Bronchial epithelial cell (primary cell): ENCODE data around the gene ARRB1. TPM values are rescaled to one million over a fixed set of nuclear protein-coding genes. Genes with fewer than 3 reads are reported as not detected.

ENCODE experiments used
- DNase-seq: peaks from one replicate; pipeline ENCODE4 v3.0.0-alpha.2; 2010; ENCODE audit warnings: low read depth
- FAIRE-seq: peaks from 2 replicates; lab custom pipeline; 2011; peaks lifted over from hg19 to GRCh38; lab: Jason Lieb, UNC
- H3K27me3 ChIP-seq: 2 replicates; pipeline ENCODE4 v1.5.1; 2011; ENCODE audit warnings: low read length; ENCODE audit not compliant: control insufficient read depth, insufficient read depth
- H3K36me3 ChIP-seq: 2 replicates; pipeline ENCODE4 v1.5.1; 2011; ENCODE audit warnings: low read length; ENCODE audit not compliant: control insufficient read depth, insufficient read depth
- H3K4me3 ChIP-seq: 2 replicates; pipeline ENCODE4 v1.5.1; 2011; ENCODE audit warnings: mild to moderate bottlenecking, low read depth, low read length, control low read depth
- total RNA-seq: library from RNA; depleted of rRNA; stranded (reverse); fragments of >200 nt; gene quantifications from 2 replicates; pipeline ENCODE4 v1.2.1, GENCODE V29; 2014
- TF ChIP-seq, protein P1 (sequence below): IDR thresholded peaks from 2 replicates; pipeline ENCODE4 v1.5.1; 2011; ENCODE audit warnings: mild to moderate bottlenecking, moderate library complexity, low read length, control low read depth, inconsistent platforms; ENCODE audit not compliant: insufficient read depth, severe bottlenecking

ARRB1 gene
- total RNA-seq, 1 donor from 2014 or later: 0.26 TPM

DNA sequence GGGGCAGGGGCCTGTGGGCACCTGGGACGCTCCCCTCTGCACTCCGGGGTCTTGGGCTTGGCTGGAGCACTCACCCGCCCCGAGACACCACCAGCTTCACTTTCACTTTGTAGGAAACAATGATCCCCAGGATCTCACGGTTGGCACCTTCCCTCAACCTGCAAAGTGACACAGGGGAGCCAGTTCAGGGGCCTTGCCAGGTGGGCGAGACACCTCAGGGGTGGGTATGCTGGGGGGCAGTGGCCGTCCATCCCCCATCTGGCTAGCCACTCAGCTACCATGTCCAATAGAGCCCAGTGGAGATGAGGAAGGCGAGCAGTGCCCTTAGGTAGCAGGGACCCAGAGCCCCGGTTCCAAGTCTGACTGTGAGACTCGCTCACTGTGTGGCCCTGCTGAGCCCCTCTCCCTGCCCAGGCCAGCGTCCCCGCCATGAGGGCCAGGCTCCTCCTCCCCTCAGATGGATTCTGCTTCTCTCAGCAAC, 78.6 kb downstream of the ARRB1 start:
- FAIRE-seq (no peak), DNase-seq (no peak)
- no peak overlapping the region for H3K4me3 ChIP-seq
- H3K36me3 ChIP-seq: no peaks in the 10 kb centered on the region
- TF ChIP-seq, protein P1, sequence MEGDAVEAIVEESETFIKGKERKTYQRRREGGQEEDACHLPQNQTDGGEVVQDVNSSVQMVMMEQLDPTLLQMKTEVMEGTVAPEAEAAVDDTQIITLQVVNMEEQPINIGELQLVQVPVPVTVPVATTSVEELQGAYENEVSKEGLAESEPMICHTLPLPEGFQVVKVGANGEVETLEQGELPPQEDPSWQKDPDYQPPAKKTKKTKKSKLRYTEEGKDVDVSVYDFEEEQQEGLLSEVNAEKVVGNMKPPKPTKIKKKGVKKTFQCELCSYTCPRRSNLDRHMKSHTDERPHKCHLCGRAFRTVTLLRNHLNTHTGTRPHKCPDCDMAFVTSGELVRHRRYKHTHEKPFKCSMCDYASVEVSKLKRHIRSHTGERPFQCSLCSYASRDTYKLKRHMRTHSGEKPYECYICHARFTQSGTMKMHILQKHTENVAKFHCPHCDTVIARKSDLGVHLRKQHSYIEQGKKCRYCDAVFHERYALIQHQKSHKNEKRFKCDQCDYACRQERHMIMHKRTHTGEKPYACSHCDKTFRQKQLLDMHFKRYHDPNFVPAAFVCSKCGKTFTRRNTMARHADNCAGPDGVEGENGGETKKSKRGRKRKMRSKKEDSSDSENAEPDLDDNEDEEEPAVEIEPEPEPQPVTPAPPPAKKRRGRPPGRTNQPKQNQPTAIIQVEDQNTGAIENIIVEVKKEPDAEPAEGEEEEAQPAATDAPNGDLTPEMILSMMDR: no peak
- peaks cover 9% of the 10 kb centered on the region for H3K27me3 ChIP-seq

DNA sequence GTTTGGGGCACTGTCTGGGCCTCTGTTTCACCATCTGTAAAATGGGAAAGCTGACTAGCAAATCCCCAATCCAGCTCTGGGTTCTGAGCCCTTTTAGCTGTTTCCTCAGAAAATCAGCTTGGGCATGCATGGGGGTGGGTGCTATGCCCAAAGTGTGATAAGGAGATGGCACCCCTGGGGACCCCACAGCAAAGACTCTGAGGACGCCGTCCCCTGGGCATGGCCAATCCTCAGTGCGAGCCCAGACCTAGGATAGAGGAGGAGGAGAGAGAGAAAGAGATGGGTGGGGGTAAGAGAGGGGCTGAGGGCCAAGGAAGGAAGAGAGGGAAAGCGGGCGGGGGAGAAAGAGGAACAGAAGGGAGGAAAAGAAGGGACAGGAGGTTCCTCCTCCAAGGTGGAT, 79.1 kb downstream of the ARRB1 start:
- peaks cover 10% of the 10 kb centered on the region for H3K27me3 ChIP-seq
- TF ChIP-seq, protein P1: no peak
- no peak for FAIRE-seq
- H3K4me3 ChIP-seq: no peak overlapping the region
- H3K36me3 ChIP-seq: no peaks in the 10 kb centered on the region
- no peak for DNase-seq

DNA sequence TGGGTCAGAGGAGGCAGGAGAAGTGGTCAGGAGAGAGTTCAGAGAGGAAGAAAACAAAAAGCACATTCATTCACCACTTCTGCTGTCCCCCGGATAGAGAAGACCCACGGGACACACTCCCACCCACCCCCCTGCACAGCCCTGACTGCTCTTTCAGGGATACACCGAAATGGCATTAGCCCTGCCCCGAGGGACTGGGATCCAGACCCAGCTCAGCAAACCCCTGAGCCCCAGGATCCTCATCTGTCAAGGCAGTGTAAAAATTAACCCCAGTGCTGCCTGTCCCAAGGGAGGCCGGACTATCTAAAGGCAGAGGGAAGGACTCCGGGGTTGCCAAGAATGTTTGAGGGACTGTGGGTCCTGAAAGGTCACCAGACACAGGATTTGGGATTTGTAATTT, 79.7 kb downstream of the ARRB1 start:
- no peak for FAIRE-seq
- H3K36me3 ChIP-seq: no peaks in the 10 kb centered on the region
- H3K27me3 ChIP-seq: peaks cover 8% of the 10 kb centered on the region
- H3K4me3 ChIP-seq: no peak overlapping the region
- TF ChIP-seq, protein P1: no peak
- no peak for DNase-seq

DNA sequence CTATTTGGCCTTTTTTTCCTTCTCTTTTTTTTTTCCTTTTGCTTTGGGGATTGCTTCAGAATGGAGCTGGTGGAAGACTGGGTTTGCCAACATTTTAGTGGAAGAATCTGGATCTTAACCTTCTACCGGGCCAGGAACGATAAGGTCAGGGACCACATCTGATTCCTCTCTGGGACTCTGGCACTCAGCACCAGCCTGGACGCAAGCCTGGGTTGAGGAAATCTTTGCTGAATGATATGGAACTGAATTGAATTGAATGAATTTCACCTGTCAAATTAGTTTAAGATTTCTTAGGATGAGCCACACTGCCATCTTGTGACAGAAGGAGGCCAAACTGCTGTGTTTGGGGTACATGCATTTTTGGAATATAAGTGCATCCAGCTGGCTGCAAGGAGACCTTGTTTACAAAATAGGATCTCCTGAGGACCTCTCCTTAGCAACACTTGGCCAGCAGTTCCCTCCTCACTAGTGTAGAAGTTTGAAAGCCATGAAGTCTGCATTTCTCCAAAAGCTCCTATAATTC, 80.5 kb downstream of the ARRB1 start:
- FAIRE-seq (peak; percentile 50), DNase-seq (peak; percentile 34)
- TF ChIP-seq, protein P1: peak; percentile 49
- H3K27me3 ChIP-seq: peaks cover 6% of the 10 kb centered on the region
- H3K4me3 ChIP-seq: no peak overlapping the region
- H3K36me3 ChIP-seq: no peaks in the 10 kb centered on the region

DNA sequence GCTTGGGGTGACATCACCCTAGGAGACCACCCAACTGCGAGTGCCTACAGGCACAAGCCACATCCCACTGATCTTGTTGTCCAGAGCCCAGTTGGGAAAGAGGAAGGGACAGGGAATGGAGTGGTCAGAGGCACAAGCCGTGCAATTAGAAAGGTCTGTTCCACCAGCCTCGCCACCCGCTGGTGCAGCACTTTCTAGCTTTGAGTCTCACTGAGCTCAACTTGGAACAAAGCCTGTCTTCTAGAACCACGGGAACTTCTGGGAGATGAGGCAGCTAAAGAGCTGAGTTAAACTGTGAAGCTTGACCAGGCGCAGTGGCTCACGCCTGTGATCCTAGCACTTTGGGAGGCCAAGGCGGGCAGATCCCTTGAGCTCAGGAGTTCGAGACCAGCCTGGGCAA, 81.6 kb downstream of the ARRB1 start:
- FAIRE-seq (no peak), DNase-seq (no peak)
- no peaks in the 10 kb centered on the region for H3K36me3 ChIP-seq

More for the DNA sequence above, 81.6 kb downstream of the ARRB1 start:
- TF ChIP-seq, protein P1: no peak
- no peak overlapping the region for H3K4me3 ChIP-seq
- peaks cover 6% of the 10 kb centered on the region for H3K27me3 ChIP-seq
